H1 (cell line): ENCODE measurements around the gene RYR3. TPM values are rescaled to one million over a fixed set of nuclear protein-coding genes. Genes with fewer than 3 reads are reported as not detected.

Experiments
- BACH1 ChIP-seq: IDR thresholded peaks from 2 replicates; pipeline ENCODE4 v1.6.1; 2012; ENCODE audit warnings: low read length, improper control_type of control experiment
- CHD1 ChIP-seq: IDR thresholded peaks from 2 replicates; pipeline ENCODE4 v1.6.1; 2012; ENCODE audit warnings: low read depth, low read length, improper control_type of control experiment
- NRF1 ChIP-seq: IDR thresholded peaks from 2 replicates; pipeline ENCODE4 v1.6.1; 2011; ENCODE audit warnings: mild to moderate bottlenecking, low read depth, low read length, improper control_type of control experiment
- polyA plus RNA-seq, 7 experiments: library from polyadenylated mRNA; depleted of rRNA in 3 of 7; stranded (reverse) in 5 of 7; unstranded in 2 of 7; fragments of >200 nt in 5 of 7; fragments of 200-250 nt in 2 of 7; gene quantifications; 1 replicate in 5 of 7; 2 replicates in 1 of 7; 4 replicates in 1 of 7; pipeline versions ENCODE4 v1.2.1 to v1.2.3, GENCODE V29; 2011 to 2013; ENCODE audit warnings: missing spikeins in 2 of 7, mixed read lengths in 2 of 7
- total RNA-seq: library from RNA; stranded (reverse); fragmentation: NEBNext Ultra II Directional; extraction: Animal tissue kit (Norgen Biotek cat#: 25700); gene quantifications from 2 replicates; pipeline ENCODE4 v1.2.1, GENCODE V29; 2021

The RYR3 gene
- total and polyA plus RNA-seq, 2 of the 8 experiments (the other 6 are each of a cell fraction or from before 2014, with no cell fraction given) = 0.33 to 3.4 TPM

- TF ChIP-seq CHD1 (no peak), BACH1 (no peak), NRF1 (no peak)
These were observed 165.3 kb downstream of the RYR3 start (continued) for GRCh38 chr15:33476076-33476475.
